HepG2 (cell line): ENCODE measurements around the gene PRMT7. TPM values are rescaled to one million over a fixed set of nuclear protein-coding genes. Genes with fewer than 3 reads are reported as not detected.

Source experiments
- ATF7-NPFF ChIP-seq: sonication (generic); formaldehyde crosslinking; IDR thresholded peaks from 2 replicates; pipeline ENCODE4 v1.8.1; 2023; ENCODE audit warnings: mild to moderate bottlenecking, low read depth, missing genetic modification reagents, moderate library complexity
- NFKB2 ChIP-seq: sonication (generic); formaldehyde crosslinking; IDR thresholded peaks from 2 replicates; pipeline ENCODE4 v1.4.0; 2020; ENCODE audit warnings: missing genetic modification reagents, borderline replicate concordance
- PHF20 ChIP-seq: sonication (generic); formaldehyde crosslinking; IDR thresholded peaks from 2 replicates; pipeline ENCODE4 v1.5.0; 2020; ENCODE audit warnings: mild to moderate bottlenecking, missing genetic modification reagents
- PHF8 ChIP-seq: sonication (generic); formaldehyde crosslinking; IDR thresholded peaks from 2 replicates; pipeline ENCODE4 v1.5.0; 2020; ENCODE audit warnings: missing genetic modification reagents
- POGZ ChIP-seq: sonication (generic); formaldehyde crosslinking; IDR thresholded peaks from 2 replicates; pipeline ENCODE4 v1.4.0; 2020; ENCODE audit warnings: mild to moderate bottlenecking, missing genetic modification reagents
- RBM22 ChIP-seq: fragments of 200-400 bp; formaldehyde crosslinking; optimal IDR thresholded peaks from 2 replicates; pipeline ENCODE3; 2017; ENCODE audit warnings: mild to moderate bottlenecking, low read length, moderate library complexity
- SMARCE1 ChIP-seq: fragments of 450-650 bp; IDR thresholded peaks from 2 replicates; pipeline ENCODE4 v1.6.1; 2017; ENCODE audit warnings: borderline replicate concordance
- SNRNP70 ChIP-seq: fragments of 200-400 bp; formaldehyde crosslinking; IDR thresholded peaks from 2 replicates; pipeline ENCODE4 v1.6.1; 2017; ENCODE audit warnings: mild to moderate bottlenecking, low read depth, low read length, moderate library complexity
- SOX13 ChIP-seq, 3 experiments: fragments of 450-650 bp in 1 of 3; sonication (generic) in 1 of 3; formaldehyde crosslinking in 1 of 3; IDR thresholded peaks in 2 of 3; conservative IDR thresholded peaks in 1 of 3; 2 replicates each; pipeline versions ENCODE4 v1.5.0 to v1.6.1; 2016 to 2020; ENCODE audit warnings: antibody characterized with exemption in 1 of 3, mild to moderate bottlenecking in 1 of 3, missing compliant biosample characterization in 1 of 3, missing genetic modification reagents in 1 of 3, moderate library complexity in 1 of 3
- ZNF225 ChIP-seq: sonication (generic); formaldehyde crosslinking; IDR thresholded peaks from 2 replicates; pipeline ENCODE4 v1.4.0; 2020; ENCODE audit warnings: mild to moderate bottlenecking, missing genetic modification reagents
- ZNF3 ChIP-seq: IDR thresholded peaks from 2 replicates; pipeline ENCODE4 v1.7.0; 2017; ENCODE audit warnings: inconsistent platforms
- ZNF33B ChIP-seq: sonication (generic); formaldehyde crosslinking; IDR thresholded peaks from 2 replicates; pipeline ENCODE4 v1.5.1; 2020; ENCODE audit warnings: mild to moderate bottlenecking, missing genetic modification reagents
- ZNF350 ChIP-seq: sonication (generic); formaldehyde crosslinking; IDR thresholded peaks from 2 replicates; pipeline ENCODE4 v1.4.0; 2020; ENCODE audit warnings: mild to moderate bottlenecking, low read depth, missing genetic modification reagents, borderline replicate concordance
- ZNF772 ChIP-seq: sonication (generic); formaldehyde crosslinking; IDR thresholded peaks from 2 replicates; pipeline ENCODE4 v1.5.0; 2020; ENCODE audit warnings: mild to moderate bottlenecking, missing genetic modification reagents
- polyA plus RNA-seq, 8 experiments: library from polyadenylated mRNA; depleted of rRNA in 3 of 8; stranded (reverse) in 7 of 8; unstranded in 1 of 8; fragments of >200 nt; fragmentation: Illumina TruSeq in 4 of 8; extraction: Trizol in 4 of 8; gene quantifications; 2 replicates each; pipeline versions ENCODE4 v1.2.1 to v1.2.3, GENCODE V29; 2011 to 2016; ENCODE audit warnings: low read depth in 4 of 8, missing spikeins in 1 of 8, mixed read lengths in 1 of 8; ENCODE audit not compliant: insufficient read depth in 1 of 8
- total RNA-seq, 5 experiments: library from RNA; depleted of rRNA; stranded (reverse); fragments of >200 nt; fragmentation: Illumina TruSeq; extraction: Trizol; gene quantifications; 2 replicates each; pipeline ENCODE4 v1.2.3, GENCODE V29; 2016; ENCODE audit warnings: low read depth in 1 of 5
- TF ChIP-seq, protein P1 (sequence below): sonication (generic); formaldehyde crosslinking; IDR thresholded peaks from 2 replicates; pipeline ENCODE4 v1.4.0; 2020; ENCODE audit warnings: missing genetic modification reagents, mild to moderate bottlenecking, borderline replicate concordance
- TF ChIP-seq, protein P2 (sequence below): sonication (generic); formaldehyde crosslinking; IDR thresholded peaks from 2 replicates; pipeline ENCODE4 v1.5.0; 2020; ENCODE audit warnings: missing genetic modification reagents, mild to moderate bottlenecking, borderline replicate concordance
- TF ChIP-seq, protein P3 (sequence below): sonication (generic); formaldehyde crosslinking; IDR thresholded peaks from 2 replicates; pipeline ENCODE4 v1.4.0; 2020; ENCODE audit warnings: missing genetic modification reagents
- TF ChIP-seq, protein P4 (sequence below): sonication (generic); formaldehyde crosslinking; IDR thresholded peaks from 2 replicates; pipeline ENCODE4 v1.5.1; 2020; ENCODE audit warnings: mild to moderate bottlenecking, missing genetic modification reagents, borderline replicate concordance

The PRMT7 gene
- total and polyA plus RNA-seq, 2 of the 13 experiments (the other 11 are each of a cell fraction or from before 2014, with no cell fraction given): 47.5 to 55.0 TPM

DNA sequence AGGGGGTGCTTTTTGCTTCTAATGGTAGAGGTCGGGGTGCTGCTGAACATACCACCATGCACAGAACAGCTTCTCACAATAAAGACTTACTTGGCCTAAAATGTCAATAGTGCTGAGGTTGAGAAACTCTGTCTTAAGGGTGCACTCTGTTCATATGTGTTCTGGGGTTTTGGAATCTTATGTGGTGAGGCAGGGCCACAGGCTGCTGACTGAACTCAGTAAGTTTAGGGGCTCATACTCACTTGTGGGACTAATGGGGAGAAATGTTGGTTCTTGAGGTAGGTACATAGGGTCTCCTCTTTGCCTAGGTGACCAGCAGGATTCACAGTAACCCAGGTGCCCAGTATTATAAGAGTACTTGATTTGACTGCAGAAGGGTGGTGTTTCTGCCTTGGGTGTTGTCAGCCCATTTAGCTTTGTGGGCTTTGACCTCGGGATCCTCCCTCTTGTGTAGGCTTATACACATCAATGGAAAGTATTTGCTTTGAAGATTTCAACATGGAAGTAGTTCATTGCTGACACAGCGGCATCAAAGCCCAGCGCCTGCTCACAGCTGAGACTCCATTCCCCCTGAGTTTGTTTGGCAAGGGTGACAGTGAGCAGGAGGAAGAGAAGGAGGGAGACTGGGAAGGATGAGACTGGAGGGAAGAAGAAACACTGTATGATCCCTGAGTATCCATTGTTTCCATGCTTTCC is 29.3 kb upstream of the PRMT7 start (continued):
- TF ChIP-seq POGZ (peak; percentile 78), PHF20 (no peak), SOX13 (IDR thresholded peaks at IDR 0.05) (peak; percentile 86), SOX13 (CRISPR knock-in tag; conservative IDR thresholded peaks at IDR 0.05 in 1 of 2, IDR thresholded peaks at IDR 0.05 in 1 of 2) (peak in 1 of 2 experiments; percentile 93; a peak in 2 of 4 replicates), ZNF225 (no peak), ZNF772 (CRISPR knock-in tag) (peak; percentile 80; the same call in 1 of the 2 replicates), ATF7-NPFF (no peak), SMARCE1 (no peak), RBM22 (peak; percentile 90), NFKB2 (CRISPR knock-in tag) (no peak), ZNF350 (peak; percentile 68; the same call in 1 of the 2 replicates), PHF8 (CRISPR knock-in tag) (no peak; the same call in 1 of the 2 replicates), ZNF33B (no peak), SNRNP70 (no peak), ZNF3 (CRISPR knock-in tag) (peak; percentile 76; the same call in 1 of the 2 replicates)
- TF ChIP-seq, protein P1, sequence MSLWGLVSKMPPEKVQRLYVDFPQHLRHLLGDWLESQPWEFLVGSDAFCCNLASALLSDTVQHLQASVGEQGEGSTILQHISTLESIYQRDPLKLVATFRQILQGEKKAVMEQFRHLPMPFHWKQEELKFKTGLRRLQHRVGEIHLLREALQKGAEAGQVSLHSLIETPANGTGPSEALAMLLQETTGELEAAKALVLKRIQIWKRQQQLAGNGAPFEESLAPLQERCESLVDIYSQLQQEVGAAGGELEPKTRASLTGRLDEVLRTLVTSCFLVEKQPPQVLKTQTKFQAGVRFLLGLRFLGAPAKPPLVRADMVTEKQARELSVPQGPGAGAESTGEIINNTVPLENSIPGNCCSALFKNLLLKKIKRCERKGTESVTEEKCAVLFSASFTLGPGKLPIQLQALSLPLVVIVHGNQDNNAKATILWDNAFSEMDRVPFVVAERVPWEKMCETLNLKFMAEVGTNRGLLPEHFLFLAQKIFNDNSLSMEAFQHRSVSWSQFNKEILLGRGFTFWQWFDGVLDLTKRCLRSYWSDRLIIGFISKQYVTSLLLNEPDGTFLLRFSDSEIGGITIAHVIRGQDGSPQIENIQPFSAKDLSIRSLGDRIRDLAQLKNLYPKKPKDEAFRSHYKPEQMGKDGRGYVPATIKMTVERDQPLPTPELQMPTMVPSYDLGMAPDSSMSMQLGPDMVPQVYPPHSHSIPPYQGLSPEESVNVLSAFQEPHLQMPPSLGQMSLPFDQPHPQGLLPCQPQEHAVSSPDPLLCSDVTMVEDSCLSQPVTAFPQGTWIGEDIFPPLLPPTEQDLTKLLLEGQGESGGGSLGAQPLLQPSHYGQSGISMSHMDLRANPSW: peak; percentile 83
- TF ChIP-seq, protein P2, sequence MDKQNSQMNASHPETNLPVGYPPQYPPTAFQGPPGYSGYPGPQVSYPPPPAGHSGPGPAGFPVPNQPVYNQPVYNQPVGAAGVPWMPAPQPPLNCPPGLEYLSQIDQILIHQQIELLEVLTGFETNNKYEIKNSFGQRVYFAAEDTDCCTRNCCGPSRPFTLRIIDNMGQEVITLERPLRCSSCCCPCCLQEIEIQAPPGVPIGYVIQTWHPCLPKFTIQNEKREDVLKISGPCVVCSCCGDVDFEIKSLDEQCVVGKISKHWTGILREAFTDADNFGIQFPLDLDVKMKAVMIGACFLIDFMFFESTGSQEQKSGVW (CRISPR knock-in tag): no peak
- TF ChIP-seq, protein P3, sequence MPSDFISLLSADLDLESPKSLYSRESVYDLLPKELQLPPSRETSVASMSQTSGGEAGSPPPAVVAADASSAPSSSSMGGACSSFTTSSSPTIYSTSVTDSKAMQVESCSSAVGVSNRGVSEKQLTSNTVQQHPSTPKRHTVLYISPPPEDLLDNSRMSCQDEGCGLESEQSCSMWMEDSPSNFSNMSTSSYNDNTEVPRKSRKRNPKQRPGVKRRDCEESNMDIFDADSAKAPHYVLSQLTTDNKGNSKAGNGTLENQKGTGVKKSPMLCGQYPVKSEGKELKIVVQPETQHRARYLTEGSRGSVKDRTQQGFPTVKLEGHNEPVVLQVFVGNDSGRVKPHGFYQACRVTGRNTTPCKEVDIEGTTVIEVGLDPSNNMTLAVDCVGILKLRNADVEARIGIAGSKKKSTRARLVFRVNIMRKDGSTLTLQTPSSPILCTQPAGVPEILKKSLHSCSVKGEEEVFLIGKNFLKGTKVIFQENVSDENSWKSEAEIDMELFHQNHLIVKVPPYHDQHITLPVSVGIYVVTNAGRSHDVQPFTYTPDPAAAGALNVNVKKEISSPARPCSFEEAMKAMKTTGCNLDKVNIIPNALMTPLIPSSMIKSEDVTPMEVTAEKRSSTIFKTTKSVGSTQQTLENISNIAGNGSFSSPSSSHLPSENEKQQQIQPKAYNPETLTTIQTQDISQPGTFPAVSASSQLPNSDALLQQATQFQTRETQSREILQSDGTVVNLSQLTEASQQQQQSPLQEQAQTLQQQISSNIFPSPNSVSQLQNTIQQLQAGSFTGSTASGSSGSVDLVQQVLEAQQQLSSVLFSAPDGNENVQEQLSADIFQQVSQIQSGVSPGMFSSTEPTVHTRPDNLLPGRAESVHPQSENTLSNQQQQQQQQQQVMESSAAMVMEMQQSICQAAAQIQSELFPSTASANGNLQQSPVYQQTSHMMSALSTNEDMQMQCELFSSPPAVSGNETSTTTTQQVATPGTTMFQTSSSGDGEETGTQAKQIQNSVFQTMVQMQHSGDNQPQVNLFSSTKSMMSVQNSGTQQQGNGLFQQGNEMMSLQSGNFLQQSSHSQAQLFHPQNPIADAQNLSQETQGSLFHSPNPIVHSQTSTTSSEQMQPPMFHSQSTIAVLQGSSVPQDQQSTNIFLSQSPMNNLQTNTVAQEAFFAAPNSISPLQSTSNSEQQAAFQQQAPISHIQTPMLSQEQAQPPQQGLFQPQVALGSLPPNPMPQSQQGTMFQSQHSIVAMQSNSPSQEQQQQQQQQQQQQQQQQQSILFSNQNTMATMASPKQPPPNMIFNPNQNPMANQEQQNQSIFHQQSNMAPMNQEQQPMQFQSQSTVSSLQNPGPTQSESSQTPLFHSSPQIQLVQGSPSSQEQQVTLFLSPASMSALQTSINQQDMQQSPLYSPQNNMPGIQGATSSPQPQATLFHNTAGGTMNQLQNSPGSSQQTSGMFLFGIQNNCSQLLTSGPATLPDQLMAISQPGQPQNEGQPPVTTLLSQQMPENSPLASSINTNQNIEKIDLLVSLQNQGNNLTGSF (CRISPR knock-in tag): no peak
- TF ChIP-seq, protein P4, sequence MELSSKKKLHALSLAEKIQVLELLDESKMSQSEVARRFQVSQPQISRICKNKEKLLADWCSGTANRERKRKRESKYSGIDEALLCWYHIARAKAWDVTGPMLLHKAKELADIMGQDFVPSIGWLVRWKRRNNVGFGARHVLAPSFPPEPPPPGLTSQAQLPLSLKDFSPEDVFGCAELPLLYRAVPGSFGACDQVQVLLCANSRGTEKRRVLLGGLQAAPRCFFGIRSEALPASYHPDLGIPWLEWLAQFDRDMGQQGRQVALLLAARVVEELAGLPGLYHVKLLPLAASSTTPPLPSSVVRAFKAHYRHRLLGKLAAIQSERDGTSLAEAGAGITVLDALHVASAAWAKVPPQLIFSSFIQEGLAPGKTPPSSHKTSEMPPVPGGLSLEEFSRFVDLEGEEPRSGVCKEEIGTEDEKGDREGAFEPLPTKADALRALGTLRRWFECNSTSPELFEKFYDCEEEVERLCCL (CRISPR knock-in tag): no peak
